ENCODE results near the gene KCNRG.
"Not testable (repeated sequence)": the region's sequence is repeated elsewhere in the genome, so short reads cannot be mapped to it uniquely, and the experiment has no call there.

Gene KCNRG

GRCh38 chr13:50012396-50013169, 2.7 kb upstream of the KCNRG start:
- no peak for DNase-seq

- DNase-seq, result no peak
These were observed 858 bp upstream of the KCNRG start for GRCh38 chr13:50014386-50014785.

GRCh38 chr13:50015750-50016149, 506 bp downstream of the KCNRG start:
- DNase-seq, result no peak

GRCh38 chr13:50016444-50016843, 1.2 kb downstream of the KCNRG start:
- no peak for DNase-seq

GRCh38 chr13:50017819-50018218, 2.6 kb downstream of the KCNRG start:
- no peak for DNase-seq

DNA sequence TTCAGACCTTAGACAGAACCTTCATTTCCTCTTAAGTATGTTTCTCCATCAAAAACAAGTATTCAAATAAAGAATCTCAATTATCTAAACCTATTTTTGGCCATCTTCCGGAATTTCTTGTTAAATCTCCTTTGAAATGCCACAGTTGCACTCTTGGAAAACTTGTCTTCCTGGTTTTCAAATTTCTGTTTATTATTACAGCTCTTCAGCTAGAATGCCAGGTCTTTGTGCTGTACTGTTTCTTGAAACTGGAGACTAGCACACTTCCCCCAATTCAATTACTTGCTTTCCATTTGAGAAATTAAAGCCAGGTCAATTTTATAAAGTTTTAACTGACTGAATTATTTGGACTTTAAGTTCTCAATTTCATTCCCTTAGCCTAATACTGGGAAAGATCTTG, 10.2 kb downstream of the KCNRG start:
- no peak for DNase-seq

DNA sequence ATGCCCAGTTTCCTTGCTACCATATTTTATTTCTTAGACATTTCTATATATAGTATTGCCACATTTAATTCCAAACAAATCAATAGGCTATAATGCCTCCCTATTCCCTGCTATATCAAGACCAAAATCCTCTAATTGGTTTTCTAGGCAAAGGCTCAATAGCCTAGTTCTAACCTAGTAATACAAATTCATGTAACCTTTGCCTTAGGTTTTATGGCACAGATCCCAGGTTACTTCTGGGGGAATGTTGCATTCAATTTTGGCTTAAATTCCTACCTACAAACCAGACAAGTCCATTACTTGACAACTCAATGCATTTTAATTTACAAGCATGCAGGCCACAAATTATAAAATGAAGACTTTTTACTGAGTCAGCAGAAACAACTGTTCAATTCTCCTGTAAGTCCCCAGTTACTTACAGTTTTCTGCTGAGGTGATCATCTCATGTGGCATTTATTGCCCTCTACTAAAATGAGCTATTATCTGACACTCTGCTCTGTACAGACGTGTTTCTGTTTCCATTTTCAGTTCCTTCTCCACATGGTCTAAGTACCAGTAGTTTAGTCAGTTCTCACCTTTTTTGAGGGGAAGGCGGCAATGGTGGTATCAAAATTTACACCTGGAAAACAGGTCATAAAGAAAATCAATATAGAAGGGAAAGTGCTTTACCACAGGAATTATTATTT, 11.7 kb downstream of the KCNRG start:
- no peak for DNase-seq

- no peak for DNase-seq
These were observed 15.1 kb downstream of the KCNRG start for GRCh38 chr13:50030315-50030714.

DNA sequence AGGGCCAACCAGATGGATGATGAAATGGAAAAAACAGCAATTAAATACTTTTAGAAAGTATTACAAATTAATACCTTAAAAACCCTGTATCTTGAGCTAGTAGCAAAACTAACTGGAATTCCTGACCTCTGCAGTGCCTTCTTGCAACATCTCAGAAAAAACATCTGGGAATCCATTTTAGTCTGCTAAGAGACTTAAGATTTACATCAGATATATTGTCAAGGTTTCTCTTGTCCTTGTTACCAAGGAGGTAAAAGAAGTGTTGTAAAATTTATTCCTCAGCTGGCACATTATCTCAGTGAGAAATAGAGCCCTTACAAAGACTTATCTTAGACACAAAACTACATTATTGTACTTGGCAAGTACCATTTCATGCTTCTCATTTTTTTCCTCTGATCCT, 18.5 kb downstream of the KCNRG start:
- DNase-seq, result no peak

DNA sequence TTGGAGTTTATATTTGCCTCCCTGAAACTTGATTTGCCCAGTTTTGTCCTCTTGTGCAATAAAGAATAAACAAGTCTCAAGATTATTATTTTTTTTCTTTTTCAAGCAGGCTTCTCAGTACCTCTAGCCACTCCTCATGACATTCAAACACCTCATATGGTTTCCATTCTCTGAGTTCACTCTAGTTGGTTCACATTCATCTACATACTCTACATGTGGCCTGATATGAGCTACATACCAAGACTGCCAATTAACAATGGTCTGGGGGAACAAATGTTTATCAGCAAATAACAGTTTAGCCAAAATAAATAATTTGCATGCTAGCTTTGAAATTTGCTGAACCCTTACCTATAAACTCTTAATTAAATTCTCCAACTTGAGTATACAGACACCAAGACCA, 22.5 kb downstream of the KCNRG start:
- DNase-seq, result no peak

DNA sequence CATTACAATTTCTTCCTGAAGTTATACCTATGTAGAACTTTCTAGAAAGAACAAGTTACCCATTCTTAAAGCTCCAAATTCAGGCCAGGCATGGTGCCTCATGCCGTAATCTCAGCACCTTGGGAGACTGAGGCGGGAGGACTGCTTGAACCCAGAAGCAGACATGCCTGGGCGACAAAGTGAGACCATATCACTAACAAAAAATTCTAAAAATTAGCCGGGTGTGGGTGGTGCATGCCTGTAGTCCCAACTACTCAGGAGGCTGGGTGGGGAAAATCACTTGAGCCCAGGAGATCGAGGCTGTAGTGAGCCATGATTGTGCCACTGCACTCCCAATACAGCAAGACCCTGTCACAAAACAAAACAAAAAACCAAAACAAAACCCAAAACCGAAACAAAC, 23.0 kb downstream of the KCNRG start:
- DNase-seq, result no peak

GRCh38 chr13:50052478-50052877, 37.2 kb downstream of the KCNRG start:
- no peak for DNase-seq

- no peak for DNase-seq
These were observed 38.6 kb downstream of the KCNRG start for GRCh38 chr13:50053844-50054243.

- no peak for DNase-seq
These were observed 40.2 kb downstream of the KCNRG start for GRCh38 chr13:50055454-50055853.

DNA sequence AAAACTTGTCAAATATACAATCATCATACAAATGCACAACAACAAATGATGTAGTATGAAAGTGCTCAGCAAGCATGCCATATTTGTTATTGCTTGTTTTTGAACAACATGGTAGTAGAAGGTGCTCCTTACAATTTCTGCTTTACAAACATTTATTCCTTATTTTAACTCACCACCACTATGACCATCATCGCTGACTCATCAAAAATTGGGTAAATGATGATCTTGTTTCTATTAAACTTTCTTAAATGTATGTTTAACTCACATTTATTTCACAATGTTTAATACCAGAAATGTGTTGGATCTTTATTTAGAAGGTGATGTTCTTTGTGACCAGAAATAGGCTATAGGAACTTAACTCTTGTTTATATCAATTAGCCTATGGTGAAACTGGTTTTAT, 45.5 kb downstream of the KCNRG start:
- no peak for DNase-seq

DNA sequence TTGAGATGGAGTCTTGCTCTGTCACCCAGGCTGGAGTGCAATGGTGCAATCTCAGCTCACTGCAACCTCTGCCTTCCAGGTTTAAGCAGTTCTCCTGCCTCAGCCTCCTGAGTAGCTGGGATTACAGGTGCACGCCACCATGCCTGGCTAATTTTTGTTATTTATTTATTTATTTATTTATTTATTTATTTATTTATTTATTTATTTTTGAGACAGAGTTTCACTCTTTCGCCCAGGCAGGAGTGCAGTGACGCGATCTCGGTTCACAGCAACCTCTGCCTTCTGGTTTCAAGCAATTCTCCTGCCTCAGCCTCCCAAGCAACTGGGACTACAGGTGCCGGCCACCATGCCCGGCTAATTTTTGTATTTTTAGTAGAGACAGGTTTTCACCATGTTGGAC, 47.1 kb downstream of the KCNRG start:
- DNase-seq, result not testable (repeated sequence)

DNA sequence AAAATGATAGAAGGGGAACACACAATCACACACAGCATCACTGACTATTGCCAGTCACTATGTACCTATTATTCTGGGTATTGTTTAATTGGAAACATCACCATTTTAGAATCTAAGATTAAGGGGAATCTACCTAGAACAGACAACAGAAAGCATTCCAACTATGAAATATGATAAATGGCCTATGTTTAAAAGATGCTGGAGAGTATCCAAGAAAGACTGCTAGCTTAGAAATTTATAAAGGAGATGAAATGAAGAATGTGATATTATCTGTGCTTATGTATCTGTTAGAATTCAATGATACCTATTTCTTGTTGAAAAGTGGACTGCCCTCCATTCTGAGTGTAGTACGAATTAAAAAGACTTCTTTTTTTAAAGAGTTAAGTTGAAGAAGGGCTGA, 50.5 kb downstream of the KCNRG start:
- no peak for DNase-seq

GRCh38 chr13:50068508-50068907, 53.3 kb downstream of the KCNRG start:
- no peak for DNase-seq

DNA sequence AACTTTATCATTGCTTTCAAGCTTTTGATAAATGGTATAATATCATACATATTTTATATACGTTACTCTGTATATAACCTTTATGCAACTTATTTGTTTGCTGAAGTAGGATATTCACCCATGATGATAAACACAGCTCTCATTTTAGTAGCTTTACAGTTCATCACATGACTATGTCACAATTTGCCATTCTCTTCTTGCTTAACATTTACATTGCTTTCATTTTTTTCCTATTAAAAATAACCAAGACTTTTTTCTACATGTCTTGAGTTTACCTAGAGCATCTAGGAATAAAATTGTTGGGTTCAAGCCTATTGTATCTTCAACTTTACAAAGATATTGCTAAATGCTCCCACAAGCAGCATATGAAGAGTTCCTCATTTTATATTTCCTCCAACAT, 54.0 kb downstream of the KCNRG start:
- DNase-seq, result no peak

- no peak for DNase-seq
These were observed 54.9 kb downstream of the KCNRG start for GRCh38 chr13:50070186-50070585.

Data from activated CD4-positive, alpha-beta T cell treated with anti-CD3 and anti-CD28 coated beads, Interleukin-2, amount 50 U/mL, for 48 hours (primary cell).